Muscle of back (tissue), 11 donors: ENCODE results near the gene MAD2L2. TPM values are rescaled to one million over a fixed set of nuclear protein-coding genes. Genes with fewer than 3 reads are reported as not detected.

Experiments
- DNase-seq, 3 donors: peaks; one replicate each; pipeline versions ENCODE4 v3.0.0 to v3.0.0-alpha.2; 2013
- polyA plus RNA-seq, 10 donors: library from polyadenylated mRNA; unstranded; fragments of 120-200 nt; gene quantifications; one replicate each; pipeline ENCODE4 v1.2.1, GENCODE V29; 2013; ENCODE audit not compliant: insufficient read length in 10 of 10

MAD2L2 gene
- polyA plus RNA-seq, 10 donors = 17.0 to 36.9 (median 27.7) TPM

DNA sequence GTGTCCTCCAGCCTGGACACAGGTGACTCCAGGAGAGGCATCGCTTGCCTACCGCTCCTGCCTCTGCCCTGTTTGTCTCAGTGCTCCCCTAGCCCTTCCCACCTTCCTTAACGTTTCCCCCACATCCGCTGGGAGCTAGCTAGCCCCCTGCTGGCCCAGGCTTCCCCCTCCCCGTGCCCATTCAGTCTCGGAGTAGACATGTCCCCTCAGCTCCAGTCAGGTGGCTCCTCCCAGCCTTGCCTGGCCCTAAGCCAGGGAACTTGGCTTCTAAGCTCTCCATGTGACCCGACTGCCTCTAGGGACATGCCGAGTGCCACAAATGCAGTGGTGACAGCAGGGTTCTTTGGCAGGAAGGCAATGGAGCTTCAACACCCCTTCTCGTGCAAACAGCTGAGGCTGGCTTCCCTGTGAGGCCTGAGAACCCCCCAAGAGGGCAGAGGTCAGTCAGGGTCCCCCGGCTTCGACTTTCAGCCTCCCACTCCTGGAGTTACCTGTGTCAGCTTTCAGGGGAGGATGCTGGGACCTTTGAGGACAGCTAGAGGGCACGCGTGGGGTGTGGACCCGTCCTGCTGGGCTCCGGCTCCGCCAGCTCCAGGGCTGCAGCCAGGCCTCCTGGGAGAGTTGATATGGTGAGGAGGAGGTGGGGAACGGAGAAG is 26.8 kb upstream of the MAD2L2 start:
- DNase-seq = peak in 1 of 3 donors; percentile 62

DNA sequence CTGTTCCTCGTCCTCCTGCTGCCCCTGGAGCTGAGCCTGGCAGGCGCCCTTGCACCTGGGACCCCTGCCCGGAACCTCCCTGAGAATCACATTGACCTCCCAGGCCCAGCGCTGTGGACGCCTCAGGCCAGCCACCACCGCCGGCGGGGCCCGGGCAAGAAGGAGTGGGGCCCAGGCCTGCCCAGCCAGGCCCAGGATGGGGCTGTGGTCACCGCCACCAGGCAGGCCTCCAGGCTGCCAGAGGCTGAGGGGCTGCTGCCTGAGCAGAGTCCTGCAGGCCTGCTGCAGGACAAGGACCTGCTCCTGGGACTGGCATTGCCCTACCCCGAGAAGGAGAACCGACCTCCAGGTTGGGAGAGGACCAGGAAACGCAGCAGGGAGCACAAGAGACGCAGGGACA is 25.3 kb upstream of the MAD2L2 start:
- DNase-seq = no peak

DNA sequence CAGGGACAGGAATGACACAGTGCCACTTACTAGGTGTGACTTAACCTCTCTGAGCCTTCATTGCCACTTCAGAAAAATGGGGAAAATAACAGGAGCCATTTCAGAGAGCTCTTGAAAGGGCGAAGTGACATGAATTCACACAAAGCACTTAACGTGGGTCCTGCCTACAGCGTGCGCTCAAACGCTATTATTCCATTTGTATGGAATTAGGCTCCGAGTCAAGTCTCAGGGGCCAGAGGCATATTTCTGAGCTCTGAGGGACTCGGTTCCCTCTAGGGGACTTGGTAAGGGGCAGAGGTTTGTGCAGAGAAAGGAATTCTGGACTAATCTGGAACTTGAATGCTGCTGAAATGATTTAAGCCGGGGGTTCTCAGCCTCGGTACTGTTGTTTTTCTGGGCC is 24.6 kb upstream of the MAD2L2 start:
- DNase-seq = no peak

DNA sequence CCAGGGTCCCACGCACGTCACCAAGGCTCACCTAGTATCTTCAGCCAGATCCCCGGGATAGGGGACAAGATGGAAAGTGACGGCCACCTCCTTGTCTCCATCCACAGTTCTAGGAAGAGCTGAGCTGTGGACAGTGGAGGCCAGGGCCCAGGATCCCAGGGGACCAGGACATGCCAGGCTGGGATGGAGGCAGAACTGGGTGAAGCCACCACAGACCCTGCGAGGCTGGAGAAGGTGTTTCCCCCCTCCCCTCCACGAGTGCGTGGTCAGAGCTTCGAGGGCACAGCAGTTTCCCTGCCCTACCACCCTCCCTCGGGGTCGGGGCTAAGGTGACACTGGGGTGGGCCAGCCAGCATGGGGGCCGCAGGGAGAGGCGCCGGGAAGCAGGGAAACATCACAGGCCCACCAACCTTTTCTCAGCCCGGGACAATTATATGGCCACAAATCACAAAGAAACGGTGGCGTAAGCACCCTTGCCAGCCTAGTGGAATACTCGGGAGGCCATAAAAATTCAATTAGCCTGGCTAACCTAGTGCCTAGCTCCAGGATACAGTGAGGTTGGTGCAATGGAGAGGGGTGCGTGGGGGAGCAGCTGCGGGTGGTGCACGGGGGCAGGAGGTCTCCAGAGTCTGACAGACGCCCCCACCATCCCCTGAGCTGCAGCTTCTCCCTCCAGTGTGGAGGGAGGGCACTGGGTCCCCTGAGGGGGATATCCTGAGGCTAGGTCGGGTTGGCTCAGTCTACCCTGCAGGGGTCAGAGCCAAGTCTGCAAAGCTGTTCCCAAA is 23.9 kb upstream of the MAD2L2 start:
- no peak for DNase-seq

DNA sequence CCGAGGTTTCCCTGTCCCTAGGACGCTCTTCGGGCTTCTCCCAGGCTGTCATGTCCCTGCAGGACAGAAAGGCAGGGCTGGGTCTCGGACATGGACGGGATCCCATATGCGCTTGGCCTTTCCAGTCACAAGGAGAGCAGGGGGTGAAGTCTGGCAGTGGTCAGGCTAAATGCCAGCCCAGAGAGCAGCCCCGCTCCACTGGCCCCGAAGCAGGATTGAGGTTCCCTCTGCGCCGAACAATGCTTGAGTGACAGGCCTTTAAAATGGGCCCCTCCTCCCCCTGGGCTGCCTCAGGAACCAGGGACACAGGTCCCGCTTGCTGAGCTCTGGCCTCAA is 23.2 kb upstream of the MAD2L2 start:
- no peak for DNase-seq

DNA sequence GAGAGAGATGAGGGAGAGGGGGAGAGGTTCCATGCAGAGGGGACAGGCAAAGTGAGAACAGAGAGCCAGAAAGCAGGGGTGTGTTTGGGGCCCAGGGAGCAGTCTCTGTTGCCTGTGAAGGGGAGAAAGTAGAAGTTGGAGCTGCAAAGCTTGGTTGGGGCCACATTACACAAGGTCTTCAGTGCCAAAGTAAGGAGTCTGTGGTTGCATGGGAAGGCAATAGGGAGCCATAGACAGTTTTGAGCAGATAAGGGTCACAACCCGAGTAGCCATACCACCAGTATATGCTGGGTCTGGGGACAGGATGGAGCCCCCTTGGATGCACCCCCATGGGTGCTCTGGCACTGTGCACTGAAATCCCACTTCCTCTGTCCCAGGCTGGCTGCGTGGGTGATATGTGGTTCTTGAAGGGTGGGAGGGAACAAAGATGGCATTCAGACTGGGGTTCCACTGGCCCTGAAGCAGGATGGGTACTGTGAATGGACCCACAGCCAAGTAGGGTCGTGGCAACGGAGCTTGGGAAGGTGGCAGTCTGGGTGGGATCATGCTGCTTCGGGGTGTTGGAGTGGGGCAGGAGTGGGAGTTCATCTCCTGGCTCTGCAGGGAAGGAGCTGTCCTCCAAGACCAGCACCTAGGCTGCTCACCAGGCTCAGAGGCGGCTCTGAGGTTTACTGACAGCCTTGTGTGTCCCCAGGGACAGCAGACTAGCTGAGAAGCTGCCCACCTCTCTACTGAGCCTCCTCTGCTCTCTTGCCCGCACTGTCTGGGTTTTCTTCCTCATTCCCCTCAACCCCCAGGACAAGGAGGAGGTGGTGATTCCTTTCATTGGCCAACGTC is 22.6 kb upstream of the MAD2L2 start:
- no peak for DNase-seq

DNA sequence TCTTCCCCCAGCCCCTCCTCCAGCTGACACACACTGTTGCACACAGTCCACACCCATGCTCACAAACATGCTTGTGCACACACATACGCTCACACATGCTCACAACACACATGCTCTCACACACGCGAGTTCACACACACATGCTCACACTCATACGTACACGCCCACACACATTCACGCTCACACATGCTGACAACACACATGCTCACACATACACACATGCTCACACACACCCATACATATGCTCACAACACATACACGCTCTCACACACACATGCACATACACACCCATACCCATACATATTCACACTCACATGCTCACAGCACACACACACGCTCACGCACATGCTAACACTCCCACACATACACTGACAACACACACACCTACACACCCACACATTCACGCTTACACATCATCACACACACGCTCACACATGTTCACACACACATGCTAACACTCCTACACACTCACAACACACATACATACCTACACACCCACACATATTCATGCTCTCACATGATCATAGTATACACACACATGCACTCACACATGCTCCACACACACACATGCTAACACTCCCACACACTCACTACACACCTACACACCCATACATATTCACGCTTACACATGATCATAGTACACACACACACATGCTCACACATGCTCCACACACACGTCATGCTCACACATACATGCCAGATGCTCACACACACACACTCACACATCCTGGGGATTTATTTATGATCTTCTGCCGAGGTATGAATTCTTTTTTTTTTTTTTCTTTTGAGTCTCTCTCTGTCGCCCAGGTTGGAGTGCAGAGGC is 21.2 kb upstream of the MAD2L2 start:
- no peak for DNase-seq

DNA sequence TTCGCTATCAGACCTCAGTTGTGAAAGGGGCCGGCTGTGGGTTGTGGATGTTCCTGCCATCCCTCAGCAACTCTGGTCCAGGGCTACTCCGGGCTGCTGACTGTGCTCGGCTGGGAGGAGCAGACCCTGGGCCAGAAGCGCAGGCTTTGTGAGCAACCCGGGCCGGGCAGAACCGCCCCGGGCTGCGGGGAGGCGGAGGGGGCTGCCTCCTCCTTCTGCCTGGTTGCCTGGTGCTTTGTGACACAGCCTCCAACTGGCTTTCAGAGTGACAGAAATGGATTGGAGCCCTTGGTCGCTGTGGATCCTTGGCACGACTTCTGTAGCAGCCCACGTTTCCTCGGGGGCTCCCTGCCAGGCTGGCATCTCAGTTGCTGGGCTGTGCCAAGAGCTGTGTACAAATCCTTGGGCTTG is 20.6 kb upstream of the MAD2L2 start:
- peak in 2 of 3 donors; percentile 42 to 49 for DNase-seq

DNA sequence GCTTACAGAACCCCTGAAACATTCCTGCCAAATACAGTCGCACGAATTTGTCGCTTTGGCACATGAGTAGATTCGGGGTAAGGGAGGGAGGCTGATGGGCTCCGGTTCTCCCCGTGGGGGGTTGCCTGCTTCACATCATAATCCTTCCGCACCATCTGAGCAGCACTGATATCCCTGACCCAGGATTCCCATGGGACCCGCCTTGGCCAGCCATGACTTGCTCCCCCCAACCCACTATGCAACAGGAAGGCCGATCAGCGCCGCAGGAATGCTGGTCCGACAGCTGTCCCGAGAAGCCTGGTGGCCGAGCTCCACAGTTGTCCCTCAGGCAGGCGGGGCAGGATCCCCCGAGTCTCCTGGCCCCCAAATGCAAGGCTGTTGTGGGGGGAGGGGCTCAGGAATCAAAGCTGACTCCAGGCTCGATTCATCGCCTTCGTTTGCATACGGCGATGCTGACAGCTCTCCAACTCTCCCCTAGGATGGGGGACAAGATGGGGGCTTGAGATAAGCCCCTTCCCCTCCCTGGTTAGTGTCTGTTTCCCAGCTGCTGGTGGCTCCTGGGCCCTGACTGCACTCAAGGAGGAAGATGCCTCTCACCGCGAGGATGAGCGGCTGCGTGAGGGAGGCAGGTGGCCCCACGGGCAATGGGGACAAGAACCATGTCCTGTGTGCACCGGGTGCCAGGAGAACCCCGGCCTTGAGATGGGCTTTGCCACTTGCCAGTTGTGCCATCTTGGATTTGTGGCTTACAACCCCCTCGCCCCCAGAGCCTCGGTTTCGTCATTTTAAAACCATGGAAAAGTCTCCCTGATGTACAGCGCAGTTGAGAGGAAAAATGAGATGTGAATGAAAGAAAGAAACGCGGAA is 19.9 kb upstream of the MAD2L2 start:
- peak in 2 of 3 donors; percentile 41 to 56 for DNase-seq

DNA sequence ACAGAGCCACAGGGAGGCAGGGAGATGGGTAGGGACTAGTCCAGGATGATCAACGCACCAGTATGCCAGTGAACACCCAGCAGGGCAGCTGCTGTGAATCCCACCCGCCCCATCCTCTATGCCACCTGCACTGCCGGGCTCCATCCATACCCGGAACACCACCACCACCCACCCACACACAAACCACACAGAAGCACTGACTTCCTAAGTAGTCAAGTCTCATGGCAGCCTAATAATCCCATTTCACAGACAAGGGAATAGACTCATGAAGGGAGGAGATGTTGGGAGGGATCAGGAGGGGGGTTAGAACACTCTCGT is 16.9 kb upstream of the MAD2L2 start:
- DNase-seq = no peak

DNA sequence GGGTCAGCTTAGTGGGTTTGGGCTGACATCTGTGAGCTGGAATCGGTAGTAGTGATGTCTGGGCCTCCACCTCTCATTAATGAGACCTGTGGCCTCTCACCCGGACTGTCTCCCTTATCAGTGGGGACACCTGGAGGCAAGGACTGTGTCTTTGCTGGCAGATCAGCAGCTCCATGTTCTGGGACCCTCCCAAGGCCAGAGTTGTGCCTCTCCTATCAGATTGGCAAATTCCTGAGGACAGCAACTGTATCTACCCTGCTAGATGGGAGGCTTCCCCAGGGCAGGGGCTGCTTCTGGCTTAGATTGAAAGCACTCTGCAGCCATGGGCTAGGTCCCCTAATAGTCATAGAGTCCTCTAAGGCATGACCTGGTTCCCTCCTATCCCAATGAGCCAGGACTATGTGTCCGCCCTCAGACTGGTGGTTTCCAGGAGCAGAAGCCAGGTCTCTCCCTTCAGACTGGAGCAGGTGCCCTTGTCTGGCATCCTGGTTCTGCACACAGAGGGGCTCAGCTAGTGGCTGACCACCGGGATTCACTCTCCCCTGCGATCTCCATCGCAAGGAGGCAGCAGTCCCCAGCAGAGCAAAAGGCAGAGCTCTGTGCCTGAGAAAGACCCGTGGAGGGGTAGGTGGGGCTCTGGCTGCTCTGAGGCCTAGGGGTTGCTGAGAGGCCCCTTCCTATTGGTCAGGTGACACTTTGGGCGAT is 16.4 kb upstream of the MAD2L2 start:
- no peak for DNase-seq

DNA sequence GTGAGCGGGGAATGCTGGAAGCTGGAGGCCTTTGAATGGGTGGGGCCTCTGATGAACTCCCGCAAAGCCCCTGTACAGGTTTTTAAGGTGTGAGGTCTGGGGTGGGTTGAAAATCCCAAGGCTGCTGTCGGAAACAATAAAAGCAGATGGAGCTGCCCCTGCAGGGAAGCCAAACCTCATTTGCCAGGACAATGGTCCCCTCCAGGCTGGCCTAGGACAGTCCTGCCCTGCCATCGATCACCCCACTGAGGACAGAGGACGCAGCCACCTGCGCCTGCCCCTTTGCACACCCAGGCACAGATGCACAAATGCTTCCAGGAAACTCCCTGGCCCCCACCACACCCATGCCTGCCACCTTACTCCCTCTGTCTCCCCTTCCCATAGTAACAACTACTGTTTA is 14.9 kb upstream of the MAD2L2 start:
- no peak for DNase-seq

DNA sequence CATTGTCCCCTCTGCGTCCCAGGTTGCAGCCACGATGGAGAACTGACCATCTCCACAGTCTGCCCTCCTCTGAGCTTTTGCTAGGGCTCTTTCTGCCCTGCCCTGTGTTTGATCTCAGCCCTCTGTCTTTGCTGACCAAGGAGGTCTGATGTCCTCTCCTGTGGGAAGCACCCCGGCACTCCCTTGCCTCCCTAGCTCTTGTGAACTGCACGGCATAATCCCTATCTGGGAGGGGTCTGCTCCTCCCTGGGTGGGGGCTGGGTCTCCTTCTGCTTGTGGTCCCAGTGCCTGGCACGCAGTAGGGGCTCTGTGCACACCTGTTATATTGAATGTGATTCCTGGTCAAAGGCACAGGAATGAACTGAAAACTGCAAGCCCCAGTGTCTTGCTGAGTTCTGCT is 13.0 kb upstream of the MAD2L2 start:
- no peak for DNase-seq

DNA sequence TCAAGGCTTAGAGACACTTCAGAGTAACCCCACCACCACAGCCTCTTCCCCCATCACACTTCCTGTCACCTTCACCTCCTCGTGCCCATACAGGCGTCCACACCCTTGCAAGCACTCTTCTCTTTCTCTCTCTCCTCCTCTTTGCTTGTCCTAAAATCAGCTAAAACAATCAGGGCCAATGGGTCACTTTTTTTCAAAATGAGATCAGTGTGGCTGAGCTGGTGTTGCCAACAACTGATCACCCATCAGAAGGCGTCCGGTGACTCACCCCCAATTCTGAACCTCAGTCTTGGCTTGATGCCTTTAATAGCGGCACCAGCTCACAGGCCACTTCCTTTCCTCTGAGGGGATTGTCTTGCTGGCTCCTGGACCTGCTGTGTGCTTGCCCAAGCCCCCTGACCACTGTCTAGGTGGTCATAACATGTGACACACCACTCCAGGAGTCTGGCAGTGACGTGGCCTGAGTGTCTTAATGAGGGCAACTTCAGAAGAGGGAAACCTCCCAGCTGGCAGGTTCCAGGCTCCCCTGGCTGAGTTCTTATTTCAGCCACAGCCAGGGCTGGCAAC is 12.2 kb upstream of the MAD2L2 start:
- no peak for DNase-seq

DNA sequence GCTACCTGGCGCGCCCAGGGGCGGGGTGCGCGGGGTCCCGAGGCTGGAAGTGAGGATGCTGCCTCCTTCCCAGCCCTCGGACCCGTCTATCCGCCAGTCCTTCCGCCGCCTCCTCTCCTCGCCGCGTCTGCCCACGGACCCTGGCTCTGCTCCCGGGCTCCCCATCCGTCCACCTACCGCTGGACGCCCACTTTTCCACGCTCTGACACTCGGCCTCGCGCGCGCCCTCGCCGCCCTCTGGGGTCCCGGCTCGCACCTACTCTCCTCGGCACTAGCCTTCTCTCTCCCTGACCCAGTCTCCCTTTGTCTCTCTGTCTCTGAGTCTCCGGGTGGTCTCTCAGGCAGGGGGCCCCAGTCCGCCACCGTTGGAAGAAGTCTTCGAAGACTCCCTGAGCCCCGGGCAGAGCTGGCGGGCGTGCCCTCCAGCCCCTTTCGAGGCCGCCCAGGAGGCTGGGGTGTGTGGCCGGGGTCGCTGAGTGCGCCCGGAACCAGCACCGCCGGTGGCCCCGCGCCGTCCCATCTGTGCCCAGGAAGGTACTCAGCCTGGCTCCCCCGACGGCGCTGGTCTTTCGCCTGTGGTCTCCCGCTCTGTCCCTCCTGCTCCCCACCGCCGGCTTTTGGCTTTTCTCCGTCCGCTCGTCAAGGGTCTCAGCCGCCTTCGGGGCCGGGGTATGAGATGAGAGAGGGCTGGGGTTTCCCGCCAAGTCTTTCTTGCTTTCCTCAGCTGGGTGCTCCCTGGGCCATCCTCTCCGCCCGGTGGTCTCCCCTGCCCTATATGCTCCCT is 11.2 kb upstream of the MAD2L2 start:
- DNase-seq = no peak

DNA sequence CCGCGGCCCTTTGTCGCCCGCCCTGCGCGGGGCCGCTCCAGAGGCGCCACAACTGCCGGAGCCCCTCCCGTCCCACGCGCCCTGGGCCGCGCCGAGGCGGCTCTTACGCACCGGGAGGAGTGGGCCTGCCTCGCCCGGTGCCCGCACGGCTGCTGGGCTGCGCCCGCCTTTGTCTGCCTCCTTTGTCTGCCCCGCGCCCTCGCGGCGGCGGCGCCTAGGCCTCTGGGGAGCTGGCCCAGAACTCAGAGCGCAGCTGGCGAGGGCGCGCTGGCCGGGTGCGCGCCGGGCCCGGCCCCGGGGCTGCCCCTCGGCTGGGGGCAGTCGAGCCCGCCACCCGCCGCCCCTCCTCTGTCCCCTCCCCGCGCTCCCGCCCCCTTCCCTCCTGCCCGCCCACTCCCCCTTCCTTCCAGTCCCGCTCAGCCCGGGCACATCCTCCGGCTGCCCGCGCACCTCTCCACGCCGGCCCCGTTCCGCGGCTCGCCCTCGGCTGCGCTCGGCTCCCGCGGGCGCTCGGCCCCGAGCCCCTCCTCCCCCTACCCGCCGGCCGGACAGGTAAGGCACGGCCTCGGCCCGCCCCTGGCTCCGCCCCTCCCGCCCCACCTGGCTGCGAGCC is 10.5 kb upstream of the MAD2L2 start, which contains the start of gene DRAXIN:
TSS of gene DRAXIN (plus strand) at position 409 of the 613 bp plus-strand sequence. CDS start 14,549 bp downstream, outside the sequence.
- DNase-seq = peak in 1 of 3 donors; percentile 51

DNA sequence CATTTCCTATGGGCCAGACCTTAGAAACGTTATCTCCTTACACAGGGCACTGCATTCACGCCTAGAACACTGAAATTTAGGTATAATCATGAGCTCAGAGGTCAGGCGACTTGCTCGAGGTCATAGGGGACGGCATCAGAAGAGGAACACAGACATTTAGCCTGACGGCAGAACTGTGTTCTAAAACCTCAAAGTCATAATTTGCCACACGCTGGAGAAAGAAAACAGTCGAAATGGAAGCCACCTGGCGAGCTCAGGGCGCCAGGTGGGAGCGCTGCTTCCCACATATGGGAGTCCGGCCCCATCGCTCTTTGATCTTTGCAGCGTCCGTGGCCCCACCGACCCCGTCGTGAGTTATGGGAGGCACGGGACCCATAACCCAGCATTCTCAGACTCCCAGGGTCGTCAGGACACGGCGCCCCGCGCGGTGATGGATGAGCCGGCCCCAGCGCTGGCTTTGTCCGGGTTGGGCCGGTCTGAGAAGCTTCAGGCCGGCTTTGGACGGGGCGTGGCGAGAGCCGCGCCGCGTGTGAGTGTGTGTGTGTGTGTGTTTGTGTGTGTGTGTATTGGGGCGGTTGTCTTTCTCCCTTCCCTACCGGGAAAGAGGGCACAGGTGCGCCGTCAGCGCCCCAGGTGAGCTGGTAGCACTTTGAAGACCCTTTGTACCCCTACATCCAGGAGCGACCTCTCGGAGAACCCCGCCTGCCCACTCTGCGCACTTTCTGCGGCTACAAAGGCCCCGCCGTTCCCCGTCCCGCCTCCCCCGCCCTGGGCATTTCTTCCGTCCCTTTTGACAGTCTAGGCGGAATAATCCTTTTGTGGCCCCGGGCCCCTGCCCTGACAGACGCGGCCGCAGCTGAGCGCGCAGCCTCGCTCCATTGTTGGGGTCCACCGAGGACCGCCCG is 9.7 kb upstream of the MAD2L2 start:
- peak in 2 of 3 donors; percentile 22 to 67 for DNase-seq
